Endodermal cell (in vitro differentiated cells): ENCODE measurements around the gene CCDC171. TPM values are rescaled to one million over a fixed set of nuclear protein-coding genes. Genes with fewer than 3 reads are reported as not detected.

Experiments
- DNase-seq: peaks from one replicate; pipeline ENCODE4 v3.0.0-alpha.2; 2017
- H3K27ac ChIP-seq: 2 replicates; pipeline ENCODE4 v1.5.1; 2013; ENCODE audit warnings: mild to moderate bottlenecking, low read depth, low read length, moderate library complexity
- H3K27me3 ChIP-seq: 2 replicates; pipeline ENCODE4 v1.6.1; 2013; ENCODE audit warnings: mild to moderate bottlenecking, low read length, moderate library complexity; ENCODE audit not compliant: insufficient read depth, control insufficient read depth, poor library complexity, severe bottlenecking
- H3K36me3 ChIP-seq: 2 replicates; pipeline ENCODE4 v1.7.0; 2013; ENCODE audit warnings: mild to moderate bottlenecking, low read length, moderate library complexity; ENCODE audit not compliant: control insufficient read depth, insufficient read depth
- H3K4me1 ChIP-seq: one replicate; pipeline ENCODE4 v1.7.0; 2013; ENCODE audit warnings: low read length; ENCODE audit not compliant: control insufficient read depth, insufficient read depth
- H3K4me3 ChIP-seq: 2 replicates; pipeline ENCODE4 v1.5.1; 2013; ENCODE audit warnings: mild to moderate bottlenecking, low read length, moderate library complexity
- H3K9ac ChIP-seq: 2 replicates; pipeline ENCODE4 v1.6.1; 2013; ENCODE audit warnings: mild to moderate bottlenecking, low read length, moderate library complexity; ENCODE audit not compliant: poor library complexity, severe bottlenecking; ENCODE audit errors: extremely low read depth
- H3K9me3 ChIP-seq: 2 replicates; pipeline ENCODE4 v1.6.1; 2013; ENCODE audit warnings: mild to moderate bottlenecking, low read length, moderate library complexity; ENCODE audit not compliant: control insufficient read depth
- H3K27ac Mint-ChIP-seq: 2 replicates; pipeline ENCODE4 v1.8.0; 2020; ENCODE audit warnings: mixed read lengths
- H3K27me3 Mint-ChIP-seq: 2 replicates; pipeline ENCODE4 v1.8.0; 2021; ENCODE audit warnings: mild to moderate bottlenecking, mixed read lengths; ENCODE audit not compliant: insufficient read depth
- H3K36me3 Mint-ChIP-seq: 2 replicates; pipeline ENCODE4 v1.8.0; 2020; ENCODE audit warnings: low read depth, mixed read lengths
- H3K4me1 Mint-ChIP-seq: 2 replicates; pipeline ENCODE4 v1.8.0; 2020; ENCODE audit warnings: mixed read lengths
- H3K4me3 Mint-ChIP-seq: 2 replicates; pipeline ENCODE4 v1.8.0; 2020; ENCODE audit warnings: mild to moderate bottlenecking, moderate library complexity, mixed read lengths
- H3K9me3 Mint-ChIP-seq: 2 replicates; pipeline ENCODE4 v1.8.0; 2020; ENCODE audit warnings: mild to moderate bottlenecking, mixed read lengths
- WGBS, 2 experiments: methylation state at CpG; one replicate each; pipeline versions ENCODE4 v1.1.5 to v1.1.7; 2013; ENCODE audit warnings: missing lambda C conversion rate in 2 of 2, mixed read lengths in 1 of 2; ENCODE audit not compliant: insufficient coverage in 1 of 2, insufficient read length in 1 of 2; 5-methylcytosine and 5-hydroxymethylcytosine counted together
- total RNA-seq, 2 donors: library from RNA; stranded (reverse); fragmentation: NEBNext Ultra II Directional in 1 of 2; extraction: Animal tissue kit (Norgen Biotek cat#: 25700) in 1 of 2; gene quantifications; 2 replicates in 1 of 2; 3 replicates in 1 of 2; pipeline ENCODE4 v1.2.1, GENCODE V29; 2021
- TF ChIP-seq, protein P1 (sequence below): fragments of 200-600 bp; sonication (generic); conservative IDR thresholded peaks from 2 replicates; pipeline ENCODE4 v1.5.0; 2021; ENCODE audit warnings: antibody characterized with exemption, mild to moderate bottlenecking

CCDC171 gene
- total RNA-seq, 2 donors from 2014 or later, result 6.3 to 6.8 TPM

DNA sequence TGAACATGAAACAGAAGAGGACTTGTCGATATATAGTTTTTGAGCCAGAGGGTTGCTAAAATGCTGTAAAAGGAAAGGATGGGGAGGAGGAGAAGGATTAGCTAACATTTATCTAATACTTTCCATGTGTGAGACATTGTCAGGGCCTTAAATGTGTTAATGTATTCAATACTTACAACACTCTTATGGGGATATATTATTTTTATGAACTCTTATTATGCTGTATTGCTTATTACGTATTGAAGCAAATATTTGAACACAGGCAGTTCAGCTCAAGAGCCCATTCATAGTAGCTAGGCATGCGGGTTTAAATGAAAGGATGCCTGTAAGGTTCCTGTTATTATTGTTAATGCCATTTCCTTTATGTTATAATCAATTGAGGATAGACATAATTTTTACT lies 391.5 kb downstream of the CCDC171 start:
- H3K27ac ChIP-seq, result no peak overlapping the region
- no peaks in the 10 kb centered on the region for H3K27me3 ChIP-seq
- no peak overlapping the region for H3K27ac Mint-ChIP-seq
- WGBS, 2 experiments, result 97 to 100% methylated on average over 3 of the region's 3 CpGs
- H3K4me1 Mint-ChIP-seq, result no peaks in the 10 kb centered on the region
- H3K4me3 ChIP-seq, result no peak overlapping the region
- no peaks in the 10 kb centered on the region for H3K27me3 Mint-ChIP-seq
- no peak overlapping the region for H3K4me3 Mint-ChIP-seq
- H3K9me3 ChIP-seq, result no peaks in the 10 kb centered on the region
- DNase-seq, result no peak
- H3K9ac ChIP-seq, result no peak overlapping the region
- no peaks in the 10 kb centered on the region for H3K36me3 ChIP-seq
- no peaks in the 10 kb centered on the region for H3K4me1 ChIP-seq
- no peaks in the 10 kb centered on the region for H3K36me3 Mint-ChIP-seq
- H3K9me3 Mint-ChIP-seq, result peaks cover 3% of the 10 kb centered on the region
- TF ChIP-seq, protein P1, sequence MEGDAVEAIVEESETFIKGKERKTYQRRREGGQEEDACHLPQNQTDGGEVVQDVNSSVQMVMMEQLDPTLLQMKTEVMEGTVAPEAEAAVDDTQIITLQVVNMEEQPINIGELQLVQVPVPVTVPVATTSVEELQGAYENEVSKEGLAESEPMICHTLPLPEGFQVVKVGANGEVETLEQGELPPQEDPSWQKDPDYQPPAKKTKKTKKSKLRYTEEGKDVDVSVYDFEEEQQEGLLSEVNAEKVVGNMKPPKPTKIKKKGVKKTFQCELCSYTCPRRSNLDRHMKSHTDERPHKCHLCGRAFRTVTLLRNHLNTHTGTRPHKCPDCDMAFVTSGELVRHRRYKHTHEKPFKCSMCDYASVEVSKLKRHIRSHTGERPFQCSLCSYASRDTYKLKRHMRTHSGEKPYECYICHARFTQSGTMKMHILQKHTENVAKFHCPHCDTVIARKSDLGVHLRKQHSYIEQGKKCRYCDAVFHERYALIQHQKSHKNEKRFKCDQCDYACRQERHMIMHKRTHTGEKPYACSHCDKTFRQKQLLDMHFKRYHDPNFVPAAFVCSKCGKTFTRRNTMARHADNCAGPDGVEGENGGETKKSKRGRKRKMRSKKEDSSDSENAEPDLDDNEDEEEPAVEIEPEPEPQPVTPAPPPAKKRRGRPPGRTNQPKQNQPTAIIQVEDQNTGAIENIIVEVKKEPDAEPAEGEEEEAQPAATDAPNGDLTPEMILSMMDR, result no peak

DNA sequence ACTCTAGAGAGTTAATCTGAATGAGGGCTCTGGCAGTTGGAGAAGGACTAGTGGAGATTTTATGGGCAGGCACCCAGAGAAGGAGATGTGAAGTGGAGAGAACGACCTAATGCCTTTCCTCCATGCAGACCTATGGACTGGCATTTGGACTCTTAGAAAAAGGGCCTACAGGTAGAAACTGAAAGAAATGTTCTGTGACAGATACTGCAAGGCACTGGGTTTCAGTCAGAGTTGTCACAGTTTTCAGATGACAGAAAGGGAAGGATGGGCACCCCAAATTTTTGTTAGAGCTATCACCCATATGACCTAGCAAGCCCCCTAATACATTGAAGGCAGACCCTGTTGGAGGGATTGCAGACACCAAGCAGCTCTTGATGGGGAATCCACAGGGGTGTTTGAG lies 406.8 kb downstream of the CCDC171 start:
- Histone ChIP-seq H3K4me3 (no peak overlapping the region), H3K27me3 (peaks cover 8% of the 10 kb centered on the region), H3K9me3 (no peaks in the 10 kb centered on the region), H3K9ac (no peak overlapping the region), H3K4me1 (no peaks in the 10 kb centered on the region), H3K27ac (no peak overlapping the region), H3K36me3 (no peaks in the 10 kb centered on the region)
- no peak for DNase-seq
- Mint-ChIP-seq H3K36me3 (no peaks in the 10 kb centered on the region), H3K4me1 (no peaks in the 10 kb centered on the region), H3K9me3 (no peaks in the 10 kb centered on the region), H3K27me3 (peaks cover 10% of the 10 kb centered on the region), H3K4me3 (no peak overlapping the region), H3K27ac (no peak overlapping the region)
- TF ChIP-seq, protein P1, result no peak
- WGBS, 2 experiments, result 81 to 100% methylated on average over 1 of the region's 1 CpG

DNA sequence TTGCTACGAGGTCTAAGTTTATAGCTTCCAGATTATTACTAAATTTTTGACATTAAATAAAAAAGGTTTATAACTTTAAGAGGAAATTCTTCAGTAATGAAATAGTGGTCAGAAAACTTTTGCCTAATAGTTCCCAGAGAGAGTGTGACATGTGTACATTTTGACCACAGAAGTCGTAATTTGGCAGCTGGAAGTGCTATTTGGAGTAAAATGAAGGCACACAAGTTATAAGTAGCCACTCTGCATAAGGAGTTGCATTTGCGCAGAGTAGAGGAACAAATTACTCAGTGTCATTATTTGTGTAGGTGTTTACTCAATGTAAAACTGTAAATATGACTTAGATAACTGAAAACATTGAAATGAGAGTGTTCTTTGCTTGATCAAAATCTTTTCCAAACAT lies 408.4 kb downstream of the CCDC171 start:
- H3K9ac ChIP-seq, result no peak overlapping the region
- Mint-ChIP-seq H3K27me3 (peaks cover 16% of the 10 kb centered on the region), H3K4me1 (peaks cover 4% of the 10 kb centered on the region), H3K4me3 (no peak overlapping the region), H3K36me3 (no peaks in the 10 kb centered on the region), H3K9me3 (no peaks in the 10 kb centered on the region), H3K27ac (no peak overlapping the region)
- no peaks in the 10 kb centered on the region for H3K4me1 ChIP-seq
- 92 to 100% methylated on average over 2 to 3 of the region's 3 CpGs for WGBS, 2 experiments
- no peak overlapping the region for H3K4me3 ChIP-seq
- TF ChIP-seq, protein P1, result no peak
- H3K36me3 ChIP-seq, result no peaks in the 10 kb centered on the region
- peaks cover 13% of the 10 kb centered on the region for H3K27me3 ChIP-seq
- no peak overlapping the region for H3K27ac ChIP-seq
- no peaks in the 10 kb centered on the region for H3K9me3 ChIP-seq
- no peak for DNase-seq
